Muscle of back (tissue), 13 donors: Measurements from ENCODE around the gene SYCP3. TPM values are rescaled to one million over a fixed set of nuclear protein-coding genes. Genes with fewer than 3 reads are reported as not detected.

ENCODE experiments used
- DNase-seq, 3 donors: peaks; one replicate each; pipeline versions ENCODE4 v3.0.0 to v3.0.0-alpha.2; 2013
- long read RNA-seq, 9 donors: transcript quantifications; one replicate each; lab custom pipeline, GENCODE V29; 2026
- polyA plus RNA-seq, 10 donors: library from polyadenylated mRNA; unstranded; fragments of 120-200 nt; gene quantifications; one replicate each; pipeline ENCODE4 v1.2.1, GENCODE V29; 2013; ENCODE audit not compliant: insufficient read length in 10 of 10

SYCP3 gene
- 1 to 10 TPM in 3 of 10 donors, under 1 TPM in 7; 0.20 to 3.8 (median 0.78) TPM for polyA plus RNA-seq
- long read RNA-seq, donor 1, result 0 reads
- long read RNA-seq, donor 2, result 0 reads
- long read RNA-seq, donor 3, result 0 reads
- long read RNA-seq, donor 4, partial matches to known transcripts, result 0 of 20 reads
- long read RNA-seq, donor 4, other reads (novel, unspliced or antisense), result 20 of 20 reads
- long read RNA-seq, donor 5, result 0 reads
- long read RNA-seq, donor 6, result 0 reads
- long read RNA-seq, donor 7, result 0 reads
- long read RNA-seq, donor 8, result 0 reads
- long read RNA-seq, donor 9, partial matches to known transcripts, result 5 of 14 reads
- long read RNA-seq, donor 9, other reads (novel, unspliced or antisense), result 9 of 14 reads

- no peak for DNase-seq
Observed at GRCh38 chr12:101738920-101739665, at the start of gene SYCP3. TSS of gene SYCP3 (minus strand) at chr12:101739462. CDS start at chr12:101737935, 1,527 bp downstream.

GRCh38 chr12:101785671-101786070 lies 46.4 kb upstream of the SYCP3 start:
- DNase-seq, result no peak

- no peak for DNase-seq
Observed at GRCh38 chr12:101784376-101784775, 45.1 kb upstream of the SYCP3 start.

- no peak for DNase-seq
Observed at GRCh38 chr12:101783838-101784237, 44.6 kb upstream of the SYCP3 start.

GRCh38 chr12:101783150-101783549 lies 43.9 kb upstream of the SYCP3 start:
- no peak for DNase-seq

GRCh38 chr12:101782273-101782731 lies 43.0 kb upstream of the SYCP3 start:
- peak in 1 of 3 donors; percentile 21 for DNase-seq

- no peak for DNase-seq
Observed at GRCh38 chr12:101781834-101782233, 42.6 kb upstream of the SYCP3 start.

GRCh38 chr12:101780599-101780998 lies 41.3 kb upstream of the SYCP3 start:
- no peak for DNase-seq

- DNase-seq, result no peak
Observed at GRCh38 chr12:101779626-101780025, 40.4 kb upstream of the SYCP3 start.

- DNase-seq, result no peak
Observed at GRCh38 chr12:101779200-101779599, 39.9 kb upstream of the SYCP3 start.

- DNase-seq, result no peak
Observed at GRCh38 chr12:101777978-101778377, 38.7 kb upstream of the SYCP3 start.

- peak in 1 of 3 donors; percentile 14 for DNase-seq
Observed at GRCh38 chr12:101777485-101777884, 38.2 kb upstream of the SYCP3 start.

- no peak for DNase-seq
Observed at GRCh38 chr12:101775816-101776215, 36.6 kb upstream of the SYCP3 start.

- DNase-seq, result peak; percentile 45 to 71 (median 68)
Observed at GRCh38 chr12:101773650-101774162, 34.4 kb upstream of the SYCP3 start.

GRCh38 chr12:101772012-101772775 lies 32.9 kb upstream of the SYCP3 start:
- DNase-seq, result no peak

- no peak for DNase-seq
Observed at GRCh38 chr12:101769865-101770264, 30.6 kb upstream of the SYCP3 start.

GRCh38 chr12:101768781-101769180 lies 29.5 kb upstream of the SYCP3 start:
- DNase-seq, result no peak

GRCh38 chr12:101767537-101767936 lies 28.3 kb upstream of the SYCP3 start:
- DNase-seq, result no peak

GRCh38 chr12:101764051-101764792 lies 25.0 kb upstream of the SYCP3 start:
- DNase-seq, result peak in 2 of 3 donors; percentile 12 to 24

GRCh38 chr12:101763246-101763931 lies 24.1 kb upstream of the SYCP3 start:
- no peak for DNase-seq

- no peak for DNase-seq
Observed at GRCh38 chr12:101761781-101762180, 22.5 kb upstream of the SYCP3 start.
